HG03175 (cell line): ENCODE results near the gene NFE2L2.
"Not testable (repeated sequence)": the region's sequence is repeated elsewhere in the genome, so short reads cannot be mapped to it uniquely, and the experiment has no call there.

Source experiments
- ATAC-seq: cut with Tn5 transposase; IDR thresholded peaks from one replicate; pipeline ENCODE4 v1.9.1; 2021; ENCODE audit warnings: mild to moderate bottlenecking, moderate library complexity; ENCODE audit not compliant: unreplicated experiment

The NFE2L2 gene

DNA sequence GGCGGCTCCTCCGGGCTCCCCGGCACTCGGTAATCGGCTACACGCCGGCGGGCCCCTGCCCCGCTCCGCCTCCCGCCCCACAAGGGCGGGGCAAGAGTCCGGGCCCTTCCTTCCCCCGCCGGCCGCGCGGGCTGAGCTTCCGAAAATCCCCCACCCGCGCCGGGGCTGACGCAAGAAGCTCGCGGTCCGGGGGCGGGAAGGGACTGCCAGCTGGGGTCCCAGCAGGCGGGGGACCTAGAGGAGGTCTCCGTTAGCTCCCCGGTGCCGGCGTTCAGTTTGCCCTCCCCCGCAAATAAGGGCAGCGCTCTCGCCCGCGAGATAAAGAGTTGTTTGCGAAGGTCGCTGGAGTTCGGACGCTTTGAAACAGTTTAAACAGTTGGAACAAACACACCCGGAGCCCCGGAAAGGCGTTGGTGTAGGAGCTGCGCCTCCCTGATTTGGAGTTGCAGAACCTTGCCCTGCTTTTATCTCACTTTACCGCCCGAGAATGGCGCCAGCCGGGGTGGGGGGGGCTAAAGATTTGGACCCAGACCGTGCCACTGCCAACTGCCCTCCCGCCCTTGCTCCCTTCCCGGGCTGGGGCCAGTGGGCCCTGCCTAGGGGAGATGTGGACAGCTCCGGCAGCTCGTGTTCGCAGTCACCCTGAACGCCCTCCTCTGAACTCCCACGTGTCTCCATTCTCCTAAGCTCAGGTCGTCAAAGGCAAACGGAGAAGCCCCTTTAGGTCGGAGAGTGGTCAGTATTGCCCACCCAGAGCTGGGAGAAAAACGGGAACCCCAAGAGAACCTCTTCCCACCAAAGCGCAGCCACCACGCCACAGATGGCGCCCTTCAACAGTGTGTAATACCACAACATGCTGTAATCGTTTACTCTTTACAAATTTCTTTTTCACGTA, at the start of gene NFE2L2:
Gene NFE2L2, minus strand, starts transcription at position 35 of the 895 bp plus-strand sequence. CDS start 151 bp downstream, outside the sequence.
- peak; percentile 61 for ATAC-seq

DNA sequence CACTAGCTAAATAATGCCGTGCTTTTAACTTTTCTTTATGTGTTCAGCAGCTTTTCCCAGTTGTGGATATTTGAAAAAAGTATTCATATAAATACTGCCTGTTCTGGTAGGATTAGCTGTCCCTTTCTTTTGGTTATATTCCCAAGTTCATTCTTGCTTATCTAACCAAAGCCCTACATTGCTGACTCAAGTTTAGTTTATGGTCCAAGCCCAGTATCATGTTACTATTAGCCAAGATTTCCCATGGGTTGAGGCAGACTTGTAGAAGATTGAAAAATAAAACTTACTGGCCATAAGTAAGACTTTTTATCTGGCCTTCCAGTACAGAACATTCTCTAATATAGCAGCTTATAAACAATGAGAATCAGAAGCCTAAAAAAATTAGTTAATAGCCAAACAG, 49.7 kb upstream of the NFE2L2 start:
- no peak for ATAC-seq

DNA sequence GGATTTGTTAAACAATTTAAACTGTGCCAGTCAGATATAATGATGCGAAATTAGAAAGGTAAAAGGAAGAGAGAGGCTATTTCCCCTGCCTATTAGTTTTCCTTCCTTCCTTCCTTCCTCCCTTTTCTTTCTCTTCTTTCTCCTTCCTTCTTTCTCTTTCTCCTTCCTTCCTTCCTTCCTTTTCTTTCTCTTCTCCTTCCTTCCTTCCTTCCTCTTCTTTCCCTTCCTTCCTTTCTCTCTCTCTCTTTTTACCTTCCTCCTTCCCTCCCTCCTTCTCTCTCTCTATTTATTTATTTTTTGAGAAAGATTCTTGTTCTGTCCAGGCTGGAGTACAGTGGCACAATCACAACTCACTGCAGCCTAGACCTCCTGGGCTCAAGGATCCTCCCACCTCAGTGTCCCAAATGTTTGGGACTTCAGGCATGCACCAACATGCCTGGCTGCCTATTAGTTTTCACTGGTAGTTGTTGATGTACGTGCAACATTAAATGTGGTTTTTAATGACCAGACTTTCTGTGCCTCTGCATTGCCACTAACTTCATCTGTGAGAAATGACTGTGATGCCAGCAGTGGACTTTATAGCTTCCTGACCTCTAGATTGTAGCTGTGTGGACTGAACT, 48.7 kb upstream of the NFE2L2 start:
- ATAC-seq, result no peak

DNA sequence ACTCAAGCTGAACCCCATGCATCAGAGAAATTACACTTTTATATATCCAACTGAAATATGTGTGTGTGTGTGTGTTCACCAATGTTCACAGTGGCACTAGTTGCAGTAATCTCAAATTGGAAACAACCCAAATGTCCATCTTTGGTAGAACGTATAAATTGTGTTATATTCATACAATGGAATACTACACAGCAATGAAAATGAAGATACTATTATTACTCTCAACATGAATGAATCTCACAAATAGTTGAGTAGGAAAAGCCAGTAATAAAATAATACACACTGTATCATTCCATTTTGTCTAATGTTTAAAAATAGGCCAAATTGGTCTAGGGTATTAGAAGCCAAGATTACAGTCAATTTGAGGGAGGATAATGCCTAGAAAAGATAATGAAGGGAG, 48.0 kb upstream of the NFE2L2 start:
- ATAC-seq, result no peak

DNA sequence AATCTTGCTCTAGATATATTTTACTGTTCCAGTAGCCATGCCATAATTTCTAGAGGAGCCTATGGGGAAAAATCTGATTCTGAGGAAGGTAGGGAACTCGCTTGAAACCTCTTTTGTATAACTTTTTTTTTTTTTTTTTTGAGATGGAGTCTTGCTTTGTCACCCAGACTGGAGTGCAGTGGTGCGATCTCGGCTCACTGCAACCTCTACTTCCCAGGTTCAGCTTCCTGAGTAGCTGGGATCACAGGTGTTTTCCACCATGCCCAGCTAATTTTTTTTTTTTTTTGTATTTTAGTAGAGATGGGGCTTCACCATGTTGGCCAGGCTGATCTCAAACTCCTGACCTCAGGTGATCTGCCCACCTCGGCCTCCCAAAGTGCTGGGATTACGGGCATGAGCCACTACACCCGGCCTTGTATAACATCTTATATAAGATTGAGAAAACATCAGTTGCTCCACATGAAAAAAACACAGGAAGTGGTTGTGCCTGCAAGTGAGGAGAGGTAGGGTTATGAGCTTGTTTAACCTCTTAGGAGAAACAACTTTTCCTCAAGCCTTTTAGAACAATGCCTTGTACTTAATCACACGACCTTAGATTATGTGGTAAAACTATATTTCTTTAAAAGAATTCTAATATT, 45.3 kb upstream of the NFE2L2 start:
- ATAC-seq, result not testable (repeated sequence)

DNA sequence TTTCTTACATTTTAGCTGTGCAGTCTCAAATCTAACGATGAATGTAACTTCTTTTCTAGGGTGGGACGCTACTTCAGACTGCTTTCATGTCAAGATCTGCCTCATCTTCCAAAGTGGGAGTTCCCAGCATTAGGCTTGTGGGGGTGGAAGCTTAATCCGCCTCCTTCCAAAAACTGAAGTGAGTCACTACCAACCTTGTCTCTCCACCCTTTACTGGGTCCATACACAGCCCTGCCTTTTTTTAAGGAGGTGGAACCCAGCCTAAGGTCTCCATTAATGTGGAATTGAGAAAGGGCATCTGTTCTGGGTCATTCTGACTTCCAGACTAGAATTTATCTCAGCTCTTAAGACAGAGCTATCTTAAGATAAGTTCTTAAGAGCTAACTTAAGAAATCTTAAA, 42.0 kb upstream of the NFE2L2 start:
- no peak for ATAC-seq

DNA sequence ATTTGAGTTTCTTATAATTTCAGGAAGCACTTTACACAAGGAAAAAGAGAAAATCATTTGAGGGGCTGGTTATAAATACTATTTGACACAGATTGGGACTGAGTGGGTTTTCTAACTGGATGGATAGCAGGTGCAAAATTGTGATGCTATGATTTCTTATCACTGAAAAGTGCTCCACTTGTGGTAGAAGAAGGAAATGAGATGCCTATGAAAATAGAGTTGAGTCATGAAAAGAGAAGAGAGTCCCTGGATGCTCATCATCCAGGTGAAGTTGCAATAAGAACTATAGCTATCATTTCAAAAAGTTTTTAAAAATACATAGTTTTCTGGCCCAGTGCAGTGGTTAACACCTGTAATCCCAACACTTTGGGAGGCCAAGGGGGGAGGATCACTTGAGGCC, 39.4 kb upstream of the NFE2L2 start:
- no peak for ATAC-seq

DNA sequence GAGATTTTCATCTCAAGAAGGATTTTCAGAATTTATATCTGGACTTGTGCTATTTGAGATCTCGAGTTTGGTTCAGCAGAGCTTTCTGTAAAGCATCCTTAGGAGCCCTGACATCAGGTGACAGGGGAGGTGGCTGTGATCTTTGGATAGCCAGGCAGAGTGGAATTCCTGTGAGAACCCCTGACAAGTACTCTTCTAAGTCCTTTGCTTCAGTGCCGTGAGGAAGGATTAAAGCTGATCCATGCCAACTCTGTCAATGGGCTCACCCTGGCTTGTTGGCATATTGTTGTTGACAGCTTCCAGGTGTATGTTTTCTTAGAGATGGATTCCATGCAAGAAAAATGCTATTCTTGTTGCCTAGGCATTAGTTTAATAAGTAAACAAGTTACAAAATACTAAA, 38.0 kb upstream of the NFE2L2 start:
- no peak for ATAC-seq

DNA sequence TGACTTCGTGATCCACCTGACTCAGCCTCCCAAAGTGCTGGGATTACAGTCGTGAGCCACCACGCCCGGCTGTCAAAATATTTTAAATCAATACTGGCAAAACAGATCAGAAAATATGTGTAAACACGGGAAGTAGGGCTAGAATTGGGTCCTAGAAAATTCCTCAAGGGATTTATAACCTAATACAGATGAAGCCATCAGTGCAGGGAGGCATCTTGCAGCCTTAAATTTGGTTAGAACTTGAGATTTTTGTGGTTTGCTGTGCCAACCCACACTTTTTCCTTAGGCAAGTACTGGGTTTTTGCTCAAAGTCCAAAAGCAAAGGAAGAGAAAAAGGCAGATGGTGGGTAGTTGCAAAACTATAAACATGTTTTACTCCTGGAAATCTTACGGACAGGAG, 33.7 kb upstream of the NFE2L2 start:
- no peak for ATAC-seq

DNA sequence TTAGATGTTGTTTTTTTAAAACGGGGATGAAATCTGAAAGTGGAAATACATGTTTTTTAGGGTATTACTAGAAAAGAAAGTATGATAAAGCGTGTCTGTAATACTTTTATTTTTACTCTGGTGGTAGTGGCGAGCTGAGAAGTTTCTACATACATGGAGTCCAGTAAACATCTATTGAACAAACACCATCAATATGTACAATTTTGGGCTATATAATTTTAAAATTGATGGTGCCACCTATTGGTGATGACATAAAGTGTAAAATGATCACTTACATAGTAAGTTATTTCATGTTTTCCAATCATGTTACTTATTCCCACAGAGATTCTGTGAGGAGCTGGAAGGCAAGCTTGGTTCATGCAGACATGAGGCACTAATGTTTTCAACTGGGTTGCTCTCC, 31.5 kb upstream of the NFE2L2 start:
- ATAC-seq, result peak; percentile 50

DNA sequence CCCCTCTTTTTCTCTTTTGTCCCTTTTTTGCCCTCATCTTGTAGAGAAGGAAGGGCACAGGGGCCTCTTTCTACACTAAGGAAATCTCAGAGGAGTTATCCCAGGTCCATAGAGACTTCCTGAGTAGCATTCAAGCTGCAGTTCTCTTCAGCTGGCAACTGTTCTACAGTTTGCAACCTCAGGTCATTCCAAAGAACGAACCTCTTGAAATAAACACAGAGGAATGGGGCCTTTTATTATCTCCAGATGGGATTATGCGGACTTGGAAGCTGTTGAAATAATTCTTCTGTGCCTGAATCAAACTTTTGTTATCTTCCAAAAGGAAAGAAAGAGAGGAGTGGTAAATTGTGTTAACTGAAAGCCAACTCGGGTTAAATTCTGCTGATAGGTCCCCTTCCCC, 31.0 kb upstream of the NFE2L2 start:
- no peak for ATAC-seq

DNA sequence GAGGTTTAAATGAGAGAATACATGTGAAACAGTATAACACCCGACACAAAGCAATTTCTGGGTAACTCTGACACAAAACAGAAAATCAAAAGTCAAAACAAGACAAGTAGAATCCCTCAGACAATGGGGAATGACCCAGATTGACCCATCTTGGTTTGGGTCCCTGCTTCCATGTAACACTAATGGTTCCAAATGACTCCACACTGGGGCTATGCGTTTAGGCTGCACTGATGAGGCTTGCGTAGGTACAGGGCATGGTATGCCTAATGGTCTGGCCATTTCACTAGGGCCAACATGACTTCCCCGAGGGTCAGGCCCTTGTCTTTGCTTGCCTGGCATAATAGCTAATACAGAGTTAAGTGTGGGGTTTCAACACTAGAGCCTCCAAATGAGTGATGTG, 27.2 kb upstream of the NFE2L2 start:
- ATAC-seq, result no peak

DNA sequence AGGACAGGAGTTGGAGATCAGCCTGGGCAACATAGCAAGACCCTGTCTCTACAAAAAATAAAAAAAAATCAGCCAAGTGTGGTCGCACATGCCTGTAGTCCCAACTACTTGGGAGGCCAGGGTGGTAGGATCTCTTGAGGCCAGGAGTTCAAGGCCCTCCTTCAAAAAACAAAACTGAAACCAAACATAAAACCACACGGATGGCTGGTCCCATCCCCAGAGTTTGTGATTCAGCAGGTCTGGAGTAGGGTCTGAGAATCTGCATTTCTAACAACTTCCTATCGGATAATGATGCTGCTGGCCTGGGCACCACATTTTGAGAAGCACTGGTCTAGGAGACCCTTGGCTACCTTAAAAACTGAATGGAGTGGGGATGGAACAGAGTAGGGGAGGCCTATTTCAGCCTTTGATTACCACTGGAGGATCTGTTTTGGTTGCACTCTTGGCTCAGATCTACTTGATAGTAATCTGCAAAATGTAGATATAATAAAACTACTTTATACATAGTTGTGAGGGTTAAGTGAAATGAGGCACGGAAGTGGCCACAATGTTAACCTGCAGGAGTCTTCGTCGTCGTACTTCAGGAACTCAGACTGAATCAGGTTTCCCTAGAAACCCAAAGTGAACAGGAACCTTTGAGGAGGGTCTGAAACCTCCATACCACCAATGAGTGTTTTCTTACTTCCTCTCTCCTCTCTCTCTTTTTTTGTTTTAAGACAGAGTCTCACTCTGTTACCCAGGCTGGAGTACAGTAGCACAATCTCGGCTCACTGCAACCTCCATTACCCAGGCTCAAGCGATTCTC, 25.5 kb upstream of the NFE2L2 start:
- ATAC-seq, result peak; percentile 66

DNA sequence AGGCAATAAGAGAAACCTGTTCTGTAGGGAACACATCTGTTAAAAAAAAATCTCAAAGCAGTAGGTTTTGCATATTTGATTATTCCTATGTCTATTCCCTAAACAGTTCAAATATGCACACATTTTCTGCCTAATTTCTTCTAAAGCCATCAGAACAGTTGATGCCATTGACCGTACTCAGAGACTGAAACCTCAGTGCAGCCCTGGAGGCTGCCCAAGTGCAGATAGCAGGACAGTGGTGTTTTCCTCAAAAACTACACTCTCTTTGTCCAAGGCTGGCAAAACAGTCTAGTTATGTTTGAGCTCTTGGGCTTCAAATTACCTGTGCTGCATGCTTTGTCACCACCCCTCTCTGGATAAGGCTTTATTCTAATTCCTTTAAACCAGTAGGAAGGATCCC, 23.3 kb upstream of the NFE2L2 start:
- ATAC-seq, result no peak

DNA sequence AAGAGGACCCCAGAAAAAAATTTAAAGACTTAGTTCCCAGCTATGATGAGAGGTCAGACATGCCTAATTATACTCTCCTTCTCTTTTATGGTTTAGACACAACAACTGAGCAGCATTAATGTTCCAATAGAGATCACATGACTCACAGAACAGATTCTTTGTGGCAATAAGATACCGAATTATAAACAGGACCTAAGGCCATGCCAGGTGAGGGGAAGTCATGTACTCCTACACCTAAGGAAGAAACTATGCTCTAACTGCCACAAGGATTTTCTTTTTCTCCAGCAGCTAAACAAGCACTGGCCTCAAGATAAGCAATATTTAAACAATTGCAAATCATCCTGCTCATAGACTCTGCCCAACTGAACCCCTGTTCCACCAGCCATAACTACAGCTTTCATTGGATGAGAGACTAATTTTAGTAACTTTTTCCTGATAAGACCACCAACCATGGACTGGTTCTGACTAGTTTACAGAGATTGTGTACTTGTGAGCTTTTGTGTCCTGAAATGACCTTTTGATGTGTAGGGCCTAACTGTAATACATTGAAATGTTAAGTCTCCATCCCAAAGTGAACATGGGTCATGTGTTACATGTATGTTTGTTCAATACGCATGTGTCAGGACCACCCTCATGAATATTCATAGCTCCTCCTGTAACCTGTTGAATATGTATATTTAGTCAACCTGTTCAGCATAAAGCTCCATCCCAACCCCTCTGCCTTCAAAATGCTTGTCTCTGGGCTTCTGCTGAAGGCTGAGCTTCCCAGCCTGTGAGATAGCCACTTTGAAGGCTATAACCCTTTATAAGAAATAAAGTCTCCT, 21.6 kb upstream of the NFE2L2 start:
- ATAC-seq, result no peak

DNA sequence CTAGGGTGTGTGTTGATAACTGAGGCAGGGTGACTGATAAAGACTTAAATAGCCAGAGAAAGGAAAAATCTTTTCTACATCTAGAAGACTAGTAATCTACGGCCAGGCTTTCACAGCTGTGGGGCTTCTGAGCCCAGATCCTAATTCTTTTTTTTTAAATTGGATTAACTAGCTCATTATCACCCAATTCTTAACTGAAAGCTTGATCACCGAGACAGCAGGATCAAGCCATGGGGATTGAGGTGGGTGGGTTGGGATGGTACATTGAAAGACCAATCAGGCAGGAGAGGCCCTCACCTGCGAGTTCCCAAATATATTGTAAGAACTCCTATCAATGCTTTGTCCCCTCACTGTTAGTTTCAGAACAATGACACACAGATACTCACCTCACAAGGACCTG, 20.0 kb upstream of the NFE2L2 start:
- no peak for ATAC-seq

DNA sequence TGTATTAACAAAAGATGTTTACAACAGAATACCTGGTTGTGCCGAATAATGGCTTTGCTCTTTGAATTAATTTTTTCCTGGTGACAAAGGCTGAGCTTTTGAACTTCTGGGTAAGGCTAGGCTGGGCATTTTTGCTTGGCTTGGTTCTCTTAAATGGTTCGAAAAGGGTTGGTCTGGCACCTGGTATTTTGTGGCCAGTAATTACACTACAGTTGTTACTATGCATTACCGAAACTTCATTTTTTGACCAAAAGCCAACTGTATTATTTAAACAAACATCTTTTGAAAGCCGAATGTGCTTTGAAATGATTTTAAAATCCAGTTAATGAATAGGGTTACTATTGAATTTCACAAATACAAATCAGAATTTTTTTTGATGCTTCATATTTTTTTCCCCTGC, 19.4 kb upstream of the NFE2L2 start:
- no peak for ATAC-seq

DNA sequence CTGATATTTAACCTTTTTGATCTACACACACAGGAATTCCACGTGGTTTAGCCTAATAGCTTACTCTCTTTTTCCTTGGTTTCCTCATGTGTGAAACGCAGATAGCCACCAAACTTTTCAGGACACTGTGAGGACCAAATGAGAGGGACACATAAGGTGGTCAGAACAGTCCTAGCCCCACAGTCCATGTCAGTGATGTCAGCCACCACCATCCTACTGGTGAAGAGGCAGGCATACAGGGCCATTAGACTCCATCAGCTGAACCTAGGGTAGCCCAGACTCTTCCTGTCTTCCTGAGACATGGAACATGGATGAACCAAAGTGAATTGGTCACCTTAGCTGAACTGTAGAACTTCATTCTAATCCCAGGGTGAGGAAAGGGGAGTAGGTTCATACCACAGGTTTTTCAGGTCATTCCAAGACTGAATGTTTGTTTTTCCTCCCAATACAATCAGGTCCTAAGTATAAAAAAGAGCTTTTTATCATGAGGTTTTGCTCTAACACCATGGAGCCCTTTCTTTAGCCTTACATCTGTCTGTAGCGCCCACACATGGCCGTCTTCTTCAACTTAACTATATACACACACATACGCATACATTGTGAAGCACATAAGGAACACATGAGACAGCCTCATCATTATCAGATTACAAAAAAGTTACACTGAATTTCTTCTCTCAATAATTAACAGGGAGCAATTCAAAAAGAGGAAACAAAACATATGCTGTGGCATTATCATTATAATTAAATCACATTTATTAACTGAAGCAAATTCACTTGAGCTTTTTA, 18.5 kb upstream of the NFE2L2 start:
- no peak for ATAC-seq

DNA sequence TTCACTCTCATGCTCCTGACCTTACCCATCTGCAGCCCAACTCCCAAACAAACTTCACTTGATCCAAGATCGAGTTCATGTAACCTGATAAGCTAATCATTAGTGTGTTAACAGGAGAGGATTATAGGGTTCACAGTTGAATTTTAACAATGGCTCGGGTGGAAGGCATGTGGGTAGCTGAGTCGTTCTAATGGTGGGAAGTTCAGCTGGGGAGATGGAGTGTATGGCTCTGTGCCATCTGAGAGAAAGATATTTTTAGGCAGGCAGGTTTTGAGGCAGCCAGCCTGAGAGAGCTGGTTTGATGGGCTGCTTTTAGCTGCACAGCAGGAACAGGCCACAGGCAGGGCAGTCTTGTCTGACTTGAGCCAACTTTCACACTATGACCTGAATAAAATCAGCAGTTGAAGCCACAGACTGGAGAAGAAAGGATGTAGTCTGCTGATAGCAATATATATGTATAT, 17.7 kb upstream of the NFE2L2 start:
- ATAC-seq, result no peak
